ENCODE data around the gene PGBD1. TPM values are rescaled to one million over a fixed set of nuclear protein-coding genes. Genes with fewer than 3 reads are reported as not detected.

The PGBD1 gene
- total and polyA plus RNA-seq, 2 of the 8 experiments (the other 6 are each of a cell fraction or from before 2014, with no cell fraction given), result 2.5 to 9.2 TPM

- TF ChIP-seq, protein P1, sequence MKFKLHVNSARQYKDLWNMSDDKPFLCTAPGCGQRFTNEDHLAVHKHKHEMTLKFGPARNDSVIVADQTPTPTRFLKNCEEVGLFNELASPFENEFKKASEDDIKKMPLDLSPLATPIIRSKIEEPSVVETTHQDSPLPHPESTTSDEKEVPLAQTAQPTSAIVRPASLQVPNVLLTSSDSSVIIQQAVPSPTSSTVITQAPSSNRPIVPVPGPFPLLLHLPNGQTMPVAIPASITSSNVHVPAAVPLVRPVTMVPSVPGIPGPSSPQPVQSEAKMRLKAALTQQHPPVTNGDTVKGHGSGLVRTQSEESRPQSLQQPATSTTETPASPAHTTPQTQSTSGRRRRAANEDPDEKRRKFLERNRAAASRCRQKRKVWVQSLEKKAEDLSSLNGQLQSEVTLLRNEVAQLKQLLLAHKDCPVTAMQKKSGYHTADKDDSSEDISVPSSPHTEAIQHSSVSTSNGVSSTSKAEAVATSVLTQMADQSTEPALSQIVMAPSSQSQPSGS (IDR thresholded peaks at IDR 0.05; ENCODE audit: low read length), result no peak
Measured at GRCh38 chr6:28333047-28333446, 51.7 kb downstream of the PGBD1 start (continued).

Data from H1 (cell line).